ENCODE results near the gene KLHL26. TPM values are rescaled to one million over a fixed set of nuclear protein-coding genes. Genes with fewer than 3 reads are reported as not detected.

Gene KLHL26
- total and polyA plus RNA-seq, 2 of the 13 experiments (the other 11 are each of a cell fraction or from before 2014, with no cell fraction given) = 1.5 to 1.7 TPM

- TF ChIP-seq, protein P1, sequence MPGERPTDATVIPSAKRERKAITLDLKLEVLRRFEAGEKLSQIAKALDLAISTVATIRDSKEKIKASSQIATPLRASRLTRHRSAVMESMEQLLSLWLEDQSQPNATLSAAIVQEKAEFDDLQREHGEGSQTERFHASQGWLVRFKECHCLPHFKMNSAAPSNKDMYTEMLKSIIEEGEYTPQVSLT (CRISPR knock-in tag; IDR thresholded peaks at IDR 0.05; ENCODE audit: borderline replicate concordance, low read depth) = no peak
- TF ChIP-seq MTF2 (CRISPR knock-in tag; IDR thresholded peaks at IDR 0.05; ENCODE audit: borderline replicate concordance) (no peak), PLSCR1 (CRISPR knock-in tag; IDR thresholded peaks at IDR 0.05; ENCODE audit: borderline replicate concordance) (no peak), HNF4G (IDR thresholded peaks at IDR 0.05; ENCODE audit: borderline replicate concordance, low read depth, low read length) (no peak), HNF4G (CRISPR knock-in tag; IDR thresholded peaks at IDR 0.05; ENCODE audit: borderline replicate concordance, low read depth) (no peak), STAT5B (CRISPR knock-in tag; IDR thresholded peaks at IDR 0.05) (no peak), RXRB (CRISPR knock-in tag; IDR thresholded peaks at IDR 0.05; ENCODE audit: borderline replicate concordance) (no peak), LCORL (IDR thresholded peaks at IDR 0.05) (no peak), LCORL (CRISPR knock-in tag; IDR thresholded peaks at IDR 0.05) (0 out of 2 replicates have a peak, but pooled peaks have one; percentile 12), ELF3 (CRISPR knock-in tag; IDR thresholded peaks at IDR 0.05) (no peak)
- TF ChIP-seq, protein P2, sequence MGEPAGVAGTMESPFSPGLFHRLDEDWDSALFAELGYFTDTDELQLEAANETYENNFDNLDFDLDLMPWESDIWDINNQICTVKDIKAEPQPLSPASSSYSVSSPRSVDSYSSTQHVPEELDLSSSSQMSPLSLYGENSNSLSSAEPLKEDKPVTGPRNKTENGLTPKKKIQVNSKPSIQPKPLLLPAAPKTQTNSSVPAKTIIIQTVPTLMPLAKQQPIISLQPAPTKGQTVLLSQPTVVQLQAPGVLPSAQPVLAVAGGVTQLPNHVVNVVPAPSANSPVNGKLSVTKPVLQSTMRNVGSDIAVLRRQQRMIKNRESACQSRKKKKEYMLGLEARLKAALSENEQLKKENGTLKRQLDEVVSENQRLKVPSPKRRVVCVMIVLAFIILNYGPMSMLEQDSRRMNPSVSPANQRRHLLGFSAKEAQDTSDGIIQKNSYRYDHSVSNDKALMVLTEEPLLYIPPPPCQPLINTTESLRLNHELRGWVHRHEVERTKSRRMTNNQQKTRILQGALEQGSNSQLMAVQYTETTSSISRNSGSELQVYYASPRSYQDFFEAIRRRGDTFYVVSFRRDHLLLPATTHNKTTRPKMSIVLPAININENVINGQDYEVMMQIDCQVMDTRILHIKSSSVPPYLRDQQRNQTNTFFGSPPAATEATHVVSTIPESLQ (CRISPR knock-in tag; conservative IDR thresholded peaks at IDR 0.05) = no peak
These were observed 1.1 kb downstream of the KLHL26 start (continued) for GRCh38 chr19:18637673-18638630.
